GM18909 (cell line): Measurements from ENCODE around the gene MRPL3.
"Not testable (repeated sequence)": the region's sequence is repeated elsewhere in the genome, so short reads cannot be mapped to it uniquely, and the experiment has no call there.

Experiments used
- ATAC-seq: cut with Tn5 transposase; IDR thresholded peaks from one replicate; pipeline ENCODE4 v1.9.1; 2021; ENCODE audit warnings: mild to moderate bottlenecking; ENCODE audit not compliant: unreplicated experiment, poor library complexity

MRPL3 gene

DNA sequence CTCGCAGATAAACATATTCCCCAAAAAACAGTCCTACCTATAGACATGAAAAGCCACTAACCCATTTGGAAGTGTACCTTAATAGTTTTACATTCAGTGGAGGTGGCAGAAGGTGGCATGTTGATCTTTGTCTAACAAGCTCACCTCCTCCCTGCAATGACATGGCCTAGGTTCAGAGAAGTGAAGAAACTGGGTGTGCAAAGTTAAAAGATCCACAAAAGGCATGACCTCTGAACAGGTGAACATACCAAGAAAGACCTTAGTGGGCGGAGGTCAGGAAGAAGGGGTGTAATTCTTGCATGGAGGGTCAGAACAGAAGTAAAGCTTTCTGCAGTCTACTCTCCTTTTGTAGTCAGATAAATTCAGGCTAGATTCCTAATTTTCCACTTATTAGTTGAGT is 822 bp downstream of the MRPL3 start:
- ATAC-seq: no peak

GRCh38 chr3:131494706-131495105 is 8.1 kb downstream of the MRPL3 start:
- no peak for ATAC-seq

DNA sequence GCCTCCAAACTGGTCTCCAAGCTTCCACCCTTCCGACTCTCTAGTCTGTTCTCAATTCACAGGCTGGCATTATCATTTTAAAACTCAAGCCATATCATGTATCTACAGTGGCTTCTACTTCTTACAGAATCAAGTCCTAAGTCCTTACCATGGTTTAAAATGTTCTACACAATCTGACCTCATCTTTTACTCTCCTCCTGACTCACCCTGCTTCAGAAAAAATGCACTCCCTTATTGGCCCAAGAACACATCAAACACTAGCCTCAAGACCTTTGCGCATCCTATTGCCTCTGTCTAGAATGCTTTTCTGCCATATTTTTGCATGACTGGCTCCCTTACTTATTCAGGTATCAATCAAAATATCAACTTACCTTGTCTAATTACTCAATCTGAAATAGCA is 11.0 kb downstream of the MRPL3 start:
- ATAC-seq: no peak

- ATAC-seq: no peak
These were observed 11.7 kb downstream of the MRPL3 start for GRCh38 chr3:131491084-131491483.

DNA sequence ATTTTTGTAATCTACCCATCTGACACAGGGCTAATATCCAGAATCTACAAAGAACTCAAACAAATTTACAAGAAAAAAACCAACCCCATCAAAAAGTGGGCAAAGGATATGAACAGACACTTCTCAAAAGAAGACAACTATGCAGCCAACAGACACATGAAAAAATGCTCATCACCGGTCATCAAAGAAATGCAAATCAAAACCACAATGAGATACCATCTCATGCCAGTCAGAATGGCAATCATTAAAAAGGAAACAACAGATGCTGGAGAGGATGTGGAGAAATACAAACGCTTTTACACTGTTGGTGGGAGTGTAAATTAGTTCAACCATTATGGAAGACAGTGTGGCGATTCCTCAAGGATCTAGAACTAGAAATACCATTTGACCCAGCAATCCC is 16.2 kb downstream of the MRPL3 start:
- ATAC-seq: not testable (repeated sequence)

DNA sequence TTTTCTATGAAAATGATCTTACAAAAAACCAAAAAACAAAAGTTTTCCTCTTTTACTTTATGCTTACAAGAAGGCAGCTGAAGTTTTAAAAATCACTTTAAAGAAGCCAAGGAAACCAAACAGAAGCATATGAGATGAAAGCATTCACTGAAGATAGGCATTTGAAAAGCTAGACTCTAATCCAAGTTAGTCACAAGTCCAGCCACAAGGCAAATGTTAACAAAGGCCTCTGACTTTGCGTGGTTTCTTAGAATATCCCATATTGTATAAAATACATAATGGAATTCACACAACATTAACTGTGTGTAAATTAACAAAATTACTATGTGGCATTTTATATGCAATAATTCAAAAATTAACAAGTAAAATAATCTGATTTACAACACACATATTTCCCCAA is 17.7 kb downstream of the MRPL3 start:
- ATAC-seq: no peak

DNA sequence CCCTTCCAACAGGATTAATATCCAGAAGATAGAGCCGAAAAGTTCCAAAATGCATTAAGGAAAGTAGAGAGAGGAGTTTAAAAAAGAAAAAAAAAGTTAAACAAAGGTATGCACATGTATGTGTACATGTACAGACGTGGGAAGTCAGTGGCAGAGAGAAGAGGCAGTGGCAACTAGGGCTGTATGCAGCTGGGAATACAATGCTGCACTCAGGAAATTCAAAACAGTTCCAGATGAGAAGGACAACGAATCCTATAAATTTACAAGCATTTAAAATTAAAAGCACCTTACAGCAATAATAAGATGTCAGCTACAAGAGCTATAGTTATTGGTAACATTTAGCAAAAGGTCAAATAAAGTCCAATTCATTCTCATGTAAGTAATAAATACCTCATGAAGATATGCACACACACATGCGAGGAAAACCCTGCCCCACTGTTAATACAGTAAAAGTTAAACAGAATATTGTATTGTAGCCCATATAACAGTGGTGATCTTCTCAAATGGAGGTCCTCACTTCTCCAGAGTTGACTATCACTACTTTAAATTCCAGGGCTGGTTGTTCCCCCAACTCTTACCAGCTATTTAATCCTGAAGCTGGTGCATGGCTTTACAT is 18.2 kb downstream of the MRPL3 start:
- ATAC-seq: no peak

DNA sequence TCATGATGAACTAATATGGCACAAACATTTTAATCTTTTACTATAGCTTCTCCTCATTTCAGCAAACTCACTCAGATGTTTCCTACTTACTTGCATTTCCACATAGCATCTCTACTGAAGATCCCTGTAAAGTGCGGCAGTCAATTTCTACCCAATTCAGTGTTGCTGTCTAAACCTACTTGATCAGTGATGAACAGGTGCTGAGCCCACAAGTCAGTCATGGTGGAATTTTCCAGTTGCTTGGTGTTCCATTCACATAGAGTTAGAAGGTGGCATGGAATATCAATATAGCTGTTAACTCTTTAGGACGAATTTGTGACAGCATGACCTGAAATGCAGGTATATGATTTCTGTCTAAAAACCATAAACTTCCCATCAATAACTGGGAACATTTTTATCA is 22.7 kb downstream of the MRPL3 start:
- ATAC-seq: no peak

- ATAC-seq: no peak
These were observed 25.0 kb downstream of the MRPL3 start for GRCh38 chr3:131477813-131478212.

DNA sequence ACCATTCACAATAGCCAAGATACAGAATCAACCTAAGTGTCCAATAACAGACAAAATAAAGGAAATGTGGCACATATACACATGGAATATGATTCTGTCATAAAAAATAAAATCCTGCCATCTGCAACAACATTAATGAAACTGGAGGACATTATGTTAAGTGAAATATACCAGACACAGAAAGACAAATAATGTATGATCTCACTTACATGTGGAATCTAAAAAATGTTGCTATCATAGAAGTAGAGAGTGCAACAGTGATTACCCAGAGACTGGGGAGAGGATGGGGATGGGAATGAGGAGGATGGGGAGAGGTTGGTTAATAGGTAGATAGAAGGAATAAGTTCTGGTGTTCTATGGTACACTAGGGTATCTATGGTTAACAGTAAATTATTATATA is 28.7 kb downstream of the MRPL3 start:
- ATAC-seq: no peak

DNA sequence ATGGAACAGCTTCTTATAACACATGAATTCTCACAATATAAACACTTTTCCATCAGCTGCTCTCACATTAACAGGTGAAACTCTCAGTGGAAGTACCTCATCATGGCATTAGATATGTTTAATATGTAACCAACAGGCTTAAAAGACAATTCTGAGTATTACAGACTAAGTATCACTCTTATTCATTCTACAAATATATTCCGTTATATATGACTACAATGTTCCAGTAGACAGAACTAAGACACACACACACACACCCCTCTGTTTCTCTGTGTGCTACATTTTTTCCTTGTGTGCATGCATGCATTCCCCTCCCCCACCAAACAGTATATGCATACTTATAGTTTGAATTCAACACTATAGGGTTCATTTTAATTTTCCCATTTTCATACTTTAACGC is 32.4 kb downstream of the MRPL3 start:
- ATAC-seq: no peak

DNA sequence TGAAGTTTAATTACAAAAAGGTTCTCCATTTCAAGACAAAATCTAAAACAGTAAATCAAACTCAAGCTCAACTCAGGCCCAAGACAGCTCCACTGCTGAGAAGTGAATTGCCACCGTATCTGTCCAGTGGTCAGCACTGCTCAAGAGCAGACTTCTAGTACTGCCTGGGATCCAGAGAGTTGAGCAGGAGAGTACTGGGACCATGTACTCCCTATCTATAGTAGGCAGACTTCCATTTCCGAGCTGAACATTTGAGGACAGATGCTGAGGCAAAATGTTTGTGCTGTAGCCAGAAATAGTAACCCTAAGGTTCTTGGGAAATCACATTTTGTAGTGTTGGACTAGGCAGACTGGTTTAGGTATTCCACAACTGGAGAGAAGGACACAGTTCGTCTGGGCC is 44.1 kb downstream of the MRPL3 start:
- ATAC-seq: no peak

- no peak for ATAC-seq
These were observed 45.6 kb downstream of the MRPL3 start for GRCh38 chr3:131457220-131457619.

DNA sequence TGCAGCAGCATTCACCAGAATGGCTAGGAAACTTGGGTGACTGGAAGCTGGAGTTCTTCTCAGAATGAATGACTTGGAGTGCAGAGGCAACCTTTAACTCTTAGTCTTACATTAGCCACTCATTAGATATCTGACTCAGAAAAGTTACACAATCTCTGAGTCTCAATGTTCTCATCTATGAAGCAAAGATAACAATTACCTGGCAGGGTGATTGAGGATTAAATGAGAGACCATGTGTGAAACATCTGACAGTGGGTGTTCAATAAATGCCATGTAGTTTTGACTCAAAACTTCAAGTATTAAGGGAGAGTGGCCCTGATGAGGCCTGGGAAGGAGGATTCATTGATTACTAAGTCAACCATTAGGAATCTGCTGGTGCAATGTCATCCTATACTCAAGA is 48.3 kb downstream of the MRPL3 start:
- ATAC-seq: no peak

DNA sequence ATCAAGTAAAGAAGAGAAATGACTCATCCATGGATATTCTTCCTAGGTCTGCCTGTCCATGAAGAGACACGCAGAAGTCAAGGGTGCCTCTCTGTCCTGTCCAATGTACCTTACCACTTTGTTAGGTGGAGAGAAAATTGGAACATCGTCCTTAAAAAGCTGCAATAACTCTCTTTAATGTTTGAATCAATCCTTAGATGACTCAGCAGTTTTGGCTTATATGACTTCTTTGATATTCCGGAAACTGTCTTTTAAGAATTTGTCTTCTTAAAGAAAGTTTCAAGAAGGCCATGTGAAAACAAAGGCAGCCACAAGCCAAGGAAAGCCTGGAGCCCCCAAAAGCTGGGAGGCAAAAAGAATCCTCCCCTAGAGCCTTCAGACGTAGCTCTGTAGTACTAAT is 49.2 kb downstream of the MRPL3 start:
- ATAC-seq: no peak

- ATAC-seq: no peak
These were observed 55.4 kb downstream of the MRPL3 start for GRCh38 chr3:131447349-131447748.

DNA sequence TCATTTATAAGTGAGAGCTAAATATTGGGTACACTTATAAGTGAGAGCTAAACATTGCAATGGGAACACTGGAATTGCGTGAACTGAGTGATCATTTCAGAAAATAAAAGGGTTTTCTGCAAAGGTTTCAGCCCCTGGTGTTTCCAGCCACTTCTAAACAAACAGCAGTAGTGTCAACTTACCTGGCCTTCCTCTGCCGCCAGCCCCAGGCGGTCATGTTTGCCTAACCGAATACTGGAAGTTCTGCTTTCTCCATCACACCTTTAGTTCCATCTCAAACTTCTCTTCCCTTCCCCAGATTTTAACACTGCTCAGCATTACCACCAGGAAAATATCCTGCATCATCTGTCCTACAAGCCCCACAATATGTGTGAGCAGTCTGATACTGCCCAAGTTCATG is 58.6 kb downstream of the MRPL3 start:
- no peak for ATAC-seq

- ATAC-seq: no peak
These were observed 63.7 kb downstream of the MRPL3 start for GRCh38 chr3:131439084-131439483.

DNA sequence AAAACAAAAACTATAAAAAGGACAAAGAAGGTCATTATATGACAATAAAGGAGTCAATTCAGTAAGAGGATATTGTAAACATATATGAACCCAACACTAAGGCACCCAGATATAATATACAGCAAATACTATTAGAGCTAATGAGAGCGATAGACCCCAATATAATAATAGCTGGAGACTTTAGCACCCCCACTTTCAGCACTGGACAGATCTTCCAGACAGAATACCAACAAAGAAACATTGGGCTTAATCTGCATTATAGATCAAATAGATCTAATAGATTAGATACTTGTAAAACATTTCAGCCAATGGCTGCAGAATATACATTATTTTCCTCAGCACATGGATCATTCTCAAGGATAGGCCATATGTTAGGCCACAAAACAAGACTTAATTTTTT is 67.8 kb downstream of the MRPL3 start:
- ATAC-seq: no peak

GRCh38 chr3:131432441-131432840 is 70.3 kb downstream of the MRPL3 start:
- no peak for ATAC-seq

GRCh38 chr3:131431754-131432153 is 71.0 kb downstream of the MRPL3 start:
- no peak for ATAC-seq

- no peak for ATAC-seq
These were observed 75.5 kb downstream of the MRPL3 start for GRCh38 chr3:131427226-131427625.

- ATAC-seq: no peak
These were observed 80.7 kb downstream of the MRPL3 start for GRCh38 chr3:131421957-131422498.
